ENCODE results near the gene MYL5.

Gene MYL5

GRCh38 chr4:650461-650860, 23.9 kb upstream of the MYL5 start:
- no peaks in the 10 kb centered on the region for H3K27me3 ChIP-seq (ENCODE audit: insufficient read depth, insufficient read length)
- no peaks in the 10 kb centered on the region for H3K9me3 ChIP-seq (ENCODE audit: insufficient read depth, low read length)
- no peak for TF ChIP-seq SUZ12 (IDR thresholded peaks at IDR 0.05; ENCODE audit: extremely low read depth, insufficient read depth, insufficient read length)
- peaks cover 29% of the 10 kb centered on the region for H3K4me1 ChIP-seq (ENCODE audit: insufficient read depth, insufficient read length)
- no peak overlapping the region for H3K4me3 ChIP-seq (ENCODE audit: insufficient read length, low read depth)
- no peaks in the 10 kb centered on the region for H3K36me3 ChIP-seq (ENCODE audit: insufficient read depth, insufficient read length, low read length)
- no peak for DNase-seq (ENCODE audit: low read depth, low spot score)
- H3K9ac ChIP-seq (ENCODE audit: insufficient read length, low read depth), result no peak overlapping the region

DNA sequence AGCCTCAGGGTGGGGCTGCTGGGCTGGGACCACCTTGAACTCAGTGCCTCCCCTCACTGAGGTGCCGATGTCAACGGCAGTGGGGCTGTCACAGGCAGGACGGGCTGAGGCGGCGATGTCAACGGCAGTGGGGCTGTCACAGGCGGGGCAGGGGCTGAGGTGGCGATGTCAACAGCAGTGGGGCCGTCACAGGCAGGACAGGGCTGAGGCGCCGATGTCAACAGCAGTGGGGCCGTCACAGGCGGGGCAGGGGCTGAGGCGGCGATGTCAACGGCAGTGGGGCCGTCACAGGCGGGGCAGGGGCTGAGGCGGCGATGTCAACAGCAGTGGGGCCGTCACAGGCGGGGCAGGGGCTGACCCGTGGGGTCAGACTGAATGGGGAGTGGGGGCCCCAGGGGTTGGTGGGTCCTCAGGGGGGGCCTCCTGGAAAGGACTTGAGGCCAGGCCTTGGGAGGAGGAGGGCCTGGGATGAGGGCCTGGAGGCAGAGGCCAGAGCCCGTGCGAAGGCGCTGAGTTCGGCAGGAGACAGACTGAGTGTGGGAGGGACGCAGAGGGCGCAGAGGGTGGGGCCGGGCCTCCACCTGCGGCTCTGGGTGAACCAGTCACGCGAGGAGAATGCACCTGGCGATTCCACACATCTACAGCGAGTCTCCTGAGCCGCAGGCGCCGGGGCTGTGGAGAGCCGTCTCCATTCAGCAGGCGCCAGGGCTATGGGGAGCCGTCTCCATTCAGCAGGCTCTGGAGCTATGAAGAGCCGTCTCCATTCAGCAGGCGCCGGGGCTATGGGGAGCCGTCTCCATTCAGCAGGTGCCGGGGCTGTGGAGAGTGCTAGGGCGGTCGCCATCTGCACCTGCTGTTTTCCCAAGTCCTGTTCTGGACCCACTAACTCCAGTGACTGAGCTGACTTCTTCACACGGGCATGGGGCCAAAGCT, 23.1 kb upstream of the MYL5 start:
- H3K36me3 ChIP-seq (ENCODE audit: insufficient read depth, insufficient read length, low read length), result peaks cover 2% of the 10 kb centered on the region
- H3K4me1 ChIP-seq (ENCODE audit: insufficient read depth, insufficient read length), result peaks cover 34% of the 10 kb centered on the region
- H3K9ac ChIP-seq (ENCODE audit: insufficient read length, low read depth), result no peak overlapping the region
- no peak for DNase-seq (ENCODE audit: low read depth, low spot score)
- TF ChIP-seq SUZ12 (IDR thresholded peaks at IDR 0.05; ENCODE audit: extremely low read depth, insufficient read depth, insufficient read length) (no peak), YY1 (IDR thresholded peaks at IDR 0.05; ENCODE audit: insufficient read depth, insufficient read length) (no peak), ZNF274 (IDR thresholded peaks at IDR 0.05; ENCODE audit: low read depth, low read length) (no peak)
- no peaks in the 10 kb centered on the region for H3K9me3 ChIP-seq (ENCODE audit: insufficient read depth, low read length)
- no peaks in the 10 kb centered on the region for H3K27me3 ChIP-seq (ENCODE audit: insufficient read depth, insufficient read length)
- H3K4me3 ChIP-seq (ENCODE audit: insufficient read length, low read depth), result no peak overlapping the region

GRCh38 chr4:651884-652642, 22.3 kb upstream of the MYL5 start:
- H3K4me3 ChIP-seq (ENCODE audit: insufficient read length, low read depth), result no peak overlapping the region

DNA sequence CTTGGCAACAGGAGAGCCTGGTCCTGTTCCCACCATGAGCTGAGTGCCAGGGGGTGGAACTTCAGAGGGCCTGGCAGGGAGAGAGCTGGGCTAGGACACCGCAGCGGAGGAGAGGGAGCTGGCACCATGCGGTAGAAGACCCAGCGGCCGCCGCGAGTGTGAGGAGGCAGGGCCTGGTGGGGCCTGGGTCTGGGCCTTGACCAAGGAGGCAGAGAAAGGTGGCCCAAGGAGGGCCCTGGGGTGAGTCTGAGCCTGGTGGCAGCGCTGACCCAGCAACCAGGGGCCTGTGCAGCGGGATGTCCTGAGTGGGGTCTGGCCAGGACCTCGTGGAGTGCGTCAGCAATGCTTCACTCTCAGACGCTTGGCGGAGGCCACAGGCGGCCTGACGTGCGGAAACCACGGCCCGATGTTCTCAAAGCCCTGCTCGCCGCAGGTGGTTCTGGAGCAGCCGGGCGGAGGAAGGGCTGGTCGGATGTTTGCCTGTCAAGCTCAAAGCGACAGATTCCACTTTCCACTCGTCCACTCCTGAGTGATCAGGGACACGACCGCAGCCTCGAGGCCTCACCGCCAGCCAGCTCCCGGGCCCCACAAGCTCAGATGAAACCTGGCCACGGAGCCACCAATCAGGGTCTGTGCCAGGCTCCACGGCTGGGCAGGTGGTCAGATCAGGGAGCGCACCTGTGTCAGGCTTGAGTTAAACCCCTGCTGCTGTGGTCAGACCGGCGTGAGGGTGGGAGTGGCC, 21.1 kb upstream of the MYL5 start:
- Histone ChIP-seq H3K4me1 (ENCODE audit: insufficient read depth, insufficient read length) (peaks cover 30% of the 10 kb centered on the region), H3K36me3 (ENCODE audit: insufficient read depth, insufficient read length, low read length) (peaks cover 2% of the 10 kb centered on the region), H3K27me3 (ENCODE audit: insufficient read depth, insufficient read length) (no peaks in the 10 kb centered on the region), H3K9ac (ENCODE audit: insufficient read length, low read depth) (no peak overlapping the region), H3K9me3 (ENCODE audit: insufficient read depth, low read length) (no peaks in the 10 kb centered on the region), H3K4me3 (ENCODE audit: insufficient read length, low read depth) (no peak overlapping the region)
- TF ChIP-seq ZNF274 (IDR thresholded peaks at IDR 0.05; ENCODE audit: low read depth, low read length), result no peak
- no peak for TF ChIP-seq YY1 (IDR thresholded peaks at IDR 0.05; ENCODE audit: insufficient read depth, insufficient read length)
- TF ChIP-seq SUZ12 (IDR thresholded peaks at IDR 0.05; ENCODE audit: extremely low read depth, insufficient read depth, insufficient read length), result no peak
- DNase-seq (ENCODE audit: low read depth, low spot score), result no peak

More at GRCh38 chr4:651884-652642, 22.3 kb upstream of the MYL5 start:
- TF ChIP-seq SUZ12 (IDR thresholded peaks at IDR 0.05; ENCODE audit: extremely low read depth, insufficient read depth, insufficient read length) (no peak), YY1 (IDR thresholded peaks at IDR 0.05; ENCODE audit: insufficient read depth, insufficient read length) (no peak), ZNF274 (IDR thresholded peaks at IDR 0.05; ENCODE audit: low read depth, low read length) (no peak)
- H3K9ac ChIP-seq (ENCODE audit: insufficient read length, low read depth), result no peak overlapping the region
- peaks cover 2% of the 10 kb centered on the region for H3K36me3 ChIP-seq (ENCODE audit: insufficient read depth, insufficient read length, low read length)
- no peak for DNase-seq (ENCODE audit: low read depth, low spot score)
- H3K4me1 ChIP-seq (ENCODE audit: insufficient read depth, insufficient read length), result peaks cover 34% of the 10 kb centered on the region
- no peaks in the 10 kb centered on the region for H3K9me3 ChIP-seq (ENCODE audit: insufficient read depth, low read length)
- no peaks in the 10 kb centered on the region for H3K27me3 ChIP-seq (ENCODE audit: insufficient read depth, insufficient read length)

DNA sequence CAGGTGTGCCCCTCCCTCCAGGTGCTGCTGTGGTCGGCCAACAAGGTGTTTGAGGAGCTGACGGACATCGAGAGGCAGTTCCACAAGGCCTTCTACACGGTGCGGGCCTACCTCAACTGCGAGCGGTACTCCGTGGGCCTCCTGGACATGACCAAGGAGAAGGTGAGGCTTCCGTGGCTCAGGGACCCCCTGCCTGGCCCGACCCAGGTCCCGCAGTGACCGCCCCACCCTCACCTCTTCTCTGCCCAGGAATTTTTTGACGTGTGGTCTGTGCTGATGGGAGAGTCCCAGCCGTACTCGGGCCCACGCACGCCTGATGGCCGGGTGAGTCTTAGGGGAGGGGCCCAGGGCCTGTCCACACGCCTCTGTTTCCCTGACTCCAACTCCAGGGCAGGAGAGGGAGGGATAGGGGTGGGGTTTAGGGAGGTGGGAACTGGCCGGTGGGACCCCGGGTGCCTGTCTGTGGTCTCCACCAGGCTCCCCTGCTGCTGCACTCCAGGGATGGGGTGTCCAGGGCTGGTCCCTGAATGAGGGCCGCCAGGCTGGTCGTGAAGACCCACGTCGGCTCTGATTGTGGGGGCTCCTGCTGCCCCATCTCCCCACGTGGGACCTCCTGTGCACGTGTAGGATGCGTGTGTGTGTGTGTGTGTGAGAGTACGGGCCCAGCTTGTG, 20.4 kb upstream of the MYL5 start:
- DNase-seq (ENCODE audit: low read depth, low spot score), result no peak
- H3K27me3 ChIP-seq (ENCODE audit: insufficient read depth, insufficient read length), result no peaks in the 10 kb centered on the region
- H3K9me3 ChIP-seq (ENCODE audit: insufficient read depth, low read length), result no peaks in the 10 kb centered on the region
- no peak overlapping the region for H3K9ac ChIP-seq (ENCODE audit: insufficient read length, low read depth)
- peaks cover 23% of the 10 kb centered on the region for H3K4me1 ChIP-seq (ENCODE audit: insufficient read depth, insufficient read length)
- TF ChIP-seq SUZ12 (IDR thresholded peaks at IDR 0.05; ENCODE audit: extremely low read depth, insufficient read depth, insufficient read length), result no peak
- no peak for TF ChIP-seq ZNF274 (IDR thresholded peaks at IDR 0.05; ENCODE audit: low read depth, low read length)
- no peak for TF ChIP-seq YY1 (IDR thresholded peaks at IDR 0.05; ENCODE audit: insufficient read depth, insufficient read length)
- peaks cover 7% of the 10 kb centered on the region for H3K36me3 ChIP-seq (ENCODE audit: insufficient read depth, insufficient read length, low read length)
- H3K4me3 ChIP-seq (ENCODE audit: insufficient read length, low read depth), result no peak overlapping the region

GRCh38 chr4:654503-654845, 19.9 kb upstream of the MYL5 start:
- Histone ChIP-seq H3K9ac (ENCODE audit: insufficient read length, low read depth) (peak overlapping the region; percentile 42), H3K4me3 (ENCODE audit: insufficient read length, low read depth) (no peak overlapping the region), H3K36me3 (ENCODE audit: insufficient read depth, insufficient read length, low read length) (peaks cover 12% of the 10 kb centered on the region), H3K9me3 (ENCODE audit: insufficient read depth, low read length) (no peaks in the 10 kb centered on the region), H3K27me3 (ENCODE audit: insufficient read depth, insufficient read length) (no peaks in the 10 kb centered on the region), H3K4me1 (ENCODE audit: insufficient read depth, insufficient read length) (peaks cover 23% of the 10 kb centered on the region)
- TF ChIP-seq YY1 (IDR thresholded peaks at IDR 0.05; ENCODE audit: insufficient read depth, insufficient read length) (no peak), ZNF274 (IDR thresholded peaks at IDR 0.05; ENCODE audit: low read depth, low read length) (no peak), SUZ12 (IDR thresholded peaks at IDR 0.05; ENCODE audit: extremely low read depth, insufficient read depth, insufficient read length) (no peak)
- DNase-seq (ENCODE audit: low read depth, low spot score), result no peak
